Keratinocyte (primary cell): ENCODE measurements around the gene NFATC1. TPM values are rescaled to one million over a fixed set of nuclear protein-coding genes. Genes with fewer than 3 reads are reported as not detected.

Experiments used
- DNase-seq: peaks from one replicate; pipeline ENCODE4 v3.0.0-alpha.2; 2011; ENCODE audit warnings: low read depth, missing footprints, low spot score
- FAIRE-seq: peaks from 2 replicates; lab custom pipeline; 2011; peaks lifted over from hg19 to GRCh38; lab: Jason Lieb, UNC
- H2AFZ ChIP-seq: 2 replicates; pipeline ENCODE4 v1.6.0; 2012; ENCODE audit warnings: low read length, control low read depth, inconsistent platforms; ENCODE audit not compliant: control insufficient read depth
- H3K27ac ChIP-seq: 2 replicates; pipeline ENCODE4 v1.5.1; 2011; ENCODE audit warnings: low read length; ENCODE audit not compliant: control insufficient read depth, insufficient read depth
- H3K27me3 ChIP-seq: 3 replicates; pipeline ENCODE4 v1.6.0; 2011; ENCODE audit warnings: low read length; ENCODE audit not compliant: control insufficient read depth, insufficient read depth; ENCODE audit errors: extremely low read depth
- H3K36me3 ChIP-seq, 2 experiments: 2 replicates in 1 of 2; 3 replicates in 1 of 2; pipeline ENCODE4 v1.5.1; 2011; ENCODE audit warnings: low read length in 2 of 2, mild to moderate bottlenecking in 1 of 2; ENCODE audit not compliant: control insufficient read depth in 2 of 2, insufficient read depth in 2 of 2; ENCODE audit errors: extremely low read depth in 1 of 2
- H3K4me1 ChIP-seq: 3 replicates; pipeline ENCODE4 v1.5.1; 2011; ENCODE audit warnings: low read length; ENCODE audit not compliant: control insufficient read depth, insufficient read depth; ENCODE audit errors: extremely low read depth
- H3K4me2 ChIP-seq: 3 replicates; pipeline ENCODE4 v1.6.0; 2011; ENCODE audit warnings: low read depth, low read length; ENCODE audit not compliant: control insufficient read depth, insufficient read depth; ENCODE audit errors: extremely low read depth
- H3K4me3 ChIP-seq, 3 experiments: fragments of 200-600 bp in 1 of 3; sonication (generic) in 1 of 3; 2 replicates in 2 of 3; 3 replicates in 1 of 3; pipeline ENCODE4 v1.5.1; 2011 to 2016; ENCODE audit warnings: low read length in 3 of 3, mild to moderate bottlenecking in 3 of 3, control low read depth in 2 of 3, inconsistent platforms in 1 of 3, low read depth in 1 of 3, mixed read lengths in 1 of 3, mixed run types in 1 of 3, moderate library complexity in 1 of 3; ENCODE audit not compliant: control insufficient read depth in 2 of 3, insufficient read depth in 2 of 3; ENCODE audit errors: extremely low read depth in 1 of 3
- H3K79me2 ChIP-seq: 2 replicates; pipeline ENCODE4 v1.6.0; 2012; ENCODE audit warnings: low read length; ENCODE audit not compliant: control insufficient read depth, insufficient read depth
- H3K9ac ChIP-seq: 3 replicates; pipeline ENCODE4 v1.6.0; 2011; ENCODE audit warnings: low read length; ENCODE audit not compliant: control insufficient read depth, insufficient read depth; ENCODE audit errors: extremely low read depth
- H3K9me1 ChIP-seq: 3 replicates; pipeline ENCODE4 v1.6.0; 2011; ENCODE audit warnings: low read length; ENCODE audit not compliant: control insufficient read depth, insufficient read depth; ENCODE audit errors: extremely low read depth
- H3K9me3 ChIP-seq: 2 replicates; pipeline ENCODE4 v1.5.1; 2012; ENCODE audit warnings: low read depth, low read length; ENCODE audit not compliant: control insufficient read depth
- H4K20me1 ChIP-seq: 3 replicates; pipeline ENCODE4 v1.6.0; 2011; ENCODE audit warnings: low read length; ENCODE audit not compliant: control insufficient read depth, insufficient read depth; ENCODE audit errors: extremely low read depth
- EZH2 ChIP-seq: IDR thresholded peaks from one replicate; pipeline ENCODE4 v1.6.1; 2012; ENCODE audit warnings: inconsistent platforms, mild to moderate bottlenecking, low read length, moderate library complexity
- dilution Hi-C: fragments of 300-500 bp; cut with MboI; formaldehyde crosslinking; loops from one replicate; pipeline ENCODE4 v1.7.0; 2020; ENCODE audit warnings: low sequenced_read_pairs; ENCODE audit not compliant: extremely low pct_ligation_motif_present
- polyA plus RNA-seq, 5 experiments: library from polyadenylated mRNA; depleted of rRNA in 3 of 5; stranded (reverse) in 3 of 5; stranded (forward) in 1 of 5; unstranded in 1 of 5; fragments of >200 nt; gene quantifications; 1 replicate in 1 of 5; 2 replicates in 3 of 5; 3 replicates in 1 of 5; pipeline versions ENCODE4 v1.2.1 to v1.2.3, GENCODE V29; 2011 to 2012; ENCODE audit warnings: missing spikeins in 2 of 5, low read depth in 1 of 5, low replicate concordance in 1 of 5
- TF ChIP-seq, protein P1 (sequence below), 3 experiments: IDR thresholded peaks in 1 of 3; conservative IDR thresholded peaks in 1 of 3; optimal IDR thresholded peaks in 1 of 3; 2 replicates in 2 of 3; 3 replicates in 1 of 3; pipeline versions ENCODE3 to v1.5.1; 2011; ENCODE audit warnings: low read length in 3 of 3, mild to moderate bottlenecking in 3 of 3, moderate library complexity in 2 of 3, control low read depth in 1 of 3, inconsistent platforms in 1 of 3; ENCODE audit not compliant: insufficient read depth in 2 of 3; ENCODE audit errors: extremely low read depth in 1 of 3

Gene NFATC1
- polyA plus RNA-seq, 1 donor (not counting 4 experiments of a cell fraction or from before 2014, with no cell fraction given): 0.77 TPM

DNA sequence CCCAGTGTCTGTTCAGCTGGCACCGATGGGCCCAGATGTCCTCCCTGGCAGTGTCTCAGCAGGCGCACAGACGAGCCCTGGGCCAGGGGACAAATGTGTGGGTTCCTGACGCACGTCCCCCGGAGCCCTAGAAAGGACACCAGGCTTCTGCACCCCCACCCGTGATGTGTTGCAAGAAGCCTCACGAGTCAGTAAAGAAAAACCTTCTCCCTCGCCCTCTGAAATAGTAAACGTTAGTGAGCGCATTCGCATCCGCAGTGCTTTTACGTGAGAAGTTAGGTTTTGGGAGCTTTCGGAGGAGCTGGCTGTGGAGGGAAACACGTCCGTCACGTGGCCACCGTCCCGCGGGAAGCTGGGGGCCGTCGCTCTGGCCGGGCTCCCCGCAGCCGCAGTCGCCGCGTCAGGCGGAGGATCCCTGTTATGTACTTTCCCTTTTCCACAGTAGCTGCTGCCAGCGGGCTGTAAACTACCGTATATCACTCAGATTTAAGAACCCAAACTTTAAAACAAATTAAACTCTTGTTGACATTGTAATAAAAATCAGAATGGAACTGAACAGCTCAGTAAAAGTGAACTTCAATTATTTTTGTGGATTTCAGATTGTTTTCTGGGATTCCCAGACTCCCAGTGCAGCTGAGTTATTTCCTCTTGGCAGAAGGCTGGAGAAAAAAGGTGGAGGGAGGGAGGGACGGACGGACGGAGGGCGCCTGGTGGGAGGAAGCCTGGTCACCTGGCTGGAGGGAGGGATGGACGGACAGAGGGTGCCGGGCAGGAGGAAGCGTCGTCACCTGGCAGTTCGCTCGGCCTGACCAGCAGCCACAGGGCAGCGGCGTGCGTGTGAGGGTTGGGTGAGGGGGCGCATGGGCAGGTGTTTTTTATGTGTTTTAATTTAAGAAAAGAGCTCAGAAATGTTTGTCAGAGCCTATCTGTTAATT is 112.1 kb downstream of the NFATC1 start:
- peak overlapping the region; percentile 77 for H3K4me2 ChIP-seq
- no peaks in the 10 kb centered on the region for H3K79me2 ChIP-seq
- peak overlapping the region; percentile 37 for H3K9ac ChIP-seq
- no peaks in the 10 kb centered on the region for H3K9me3 ChIP-seq
- peaks cover 10% of the 10 kb centered on the region for H3K4me1 ChIP-seq
- H4K20me1 ChIP-seq: no peaks in the 10 kb centered on the region
- DNase-seq: no peak
- H3K27ac ChIP-seq: no peak overlapping the region
- H3K27me3 ChIP-seq: peaks cover 6% of the 10 kb centered on the region
- FAIRE-seq: no peak
- no peaks in the 10 kb centered on the region for H3K9me1 ChIP-seq
- no peaks in the 10 kb centered on the region for H3K36me3 ChIP-seq
- H3K4me3 ChIP-seq: peak overlapping the region in 2 of 3 experiments; percentile 4 to 8
- dilution Hi-C loops: no loop called here
- TF ChIP-seq, protein P1, sequence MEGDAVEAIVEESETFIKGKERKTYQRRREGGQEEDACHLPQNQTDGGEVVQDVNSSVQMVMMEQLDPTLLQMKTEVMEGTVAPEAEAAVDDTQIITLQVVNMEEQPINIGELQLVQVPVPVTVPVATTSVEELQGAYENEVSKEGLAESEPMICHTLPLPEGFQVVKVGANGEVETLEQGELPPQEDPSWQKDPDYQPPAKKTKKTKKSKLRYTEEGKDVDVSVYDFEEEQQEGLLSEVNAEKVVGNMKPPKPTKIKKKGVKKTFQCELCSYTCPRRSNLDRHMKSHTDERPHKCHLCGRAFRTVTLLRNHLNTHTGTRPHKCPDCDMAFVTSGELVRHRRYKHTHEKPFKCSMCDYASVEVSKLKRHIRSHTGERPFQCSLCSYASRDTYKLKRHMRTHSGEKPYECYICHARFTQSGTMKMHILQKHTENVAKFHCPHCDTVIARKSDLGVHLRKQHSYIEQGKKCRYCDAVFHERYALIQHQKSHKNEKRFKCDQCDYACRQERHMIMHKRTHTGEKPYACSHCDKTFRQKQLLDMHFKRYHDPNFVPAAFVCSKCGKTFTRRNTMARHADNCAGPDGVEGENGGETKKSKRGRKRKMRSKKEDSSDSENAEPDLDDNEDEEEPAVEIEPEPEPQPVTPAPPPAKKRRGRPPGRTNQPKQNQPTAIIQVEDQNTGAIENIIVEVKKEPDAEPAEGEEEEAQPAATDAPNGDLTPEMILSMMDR (optimal IDR thresholded peaks at IDR 0.05 in 1 of 3, IDR thresholded peaks at IDR 0.05 in 1 of 3, conservative IDR thresholded peaks at IDR 0.05 in 1 of 3; ENCODE audit: extremely low read depth in 1 of 3, insufficient read depth in 2 of 3, low read length in 3 of 3): no peak
- TF ChIP-seq EZH2: no peak
- peak overlapping the region; percentile 90 for H2AFZ ChIP-seq

DNA sequence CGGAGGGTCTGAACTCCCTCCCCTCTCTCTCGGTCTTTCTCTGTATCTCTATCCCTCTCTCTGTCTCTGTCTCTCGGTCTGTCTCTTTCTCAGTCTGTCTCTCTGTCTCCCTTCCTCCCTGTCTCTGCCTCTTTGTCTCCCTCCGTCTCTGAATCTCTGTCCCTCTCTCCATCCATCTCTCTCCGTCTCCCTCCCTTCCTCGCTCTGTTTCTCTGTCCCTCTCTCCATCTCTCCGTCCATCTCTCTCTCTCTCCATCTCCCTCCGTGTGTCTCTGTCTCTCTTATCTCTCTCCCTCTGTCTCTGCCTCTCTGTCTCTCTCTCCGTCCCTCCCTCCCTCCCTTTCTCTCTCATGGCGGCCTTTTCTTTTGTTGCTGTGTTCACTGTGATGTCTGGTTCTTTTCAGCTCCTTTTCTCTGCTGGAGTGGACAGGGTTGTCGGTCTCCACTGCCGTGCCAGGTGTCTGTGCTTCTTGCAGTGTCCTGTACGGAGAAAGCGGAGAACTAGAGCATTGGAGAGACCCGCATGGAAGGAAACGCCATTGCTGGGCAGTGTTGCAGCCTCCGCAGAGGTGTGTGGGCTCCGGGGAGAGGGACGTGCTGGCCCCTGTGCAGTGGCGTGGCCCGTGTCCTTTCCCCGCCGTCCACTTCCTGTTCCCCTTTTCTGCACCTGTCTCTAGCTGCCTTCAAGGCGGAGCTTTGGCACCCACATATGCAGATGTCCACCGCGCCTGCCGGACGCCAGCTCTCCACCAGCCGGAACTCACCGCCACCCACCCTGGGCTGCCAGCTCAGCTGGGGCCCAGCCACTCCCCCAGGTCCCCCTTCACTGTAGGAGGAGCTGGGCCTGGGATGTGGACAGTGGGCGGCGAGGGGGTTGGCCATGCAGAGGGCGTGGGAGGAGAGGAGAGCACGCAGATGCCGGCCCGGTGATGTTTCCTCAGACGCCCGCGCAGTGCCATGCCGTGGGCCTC is 113.1 kb downstream of the NFATC1 start:
- Histone ChIP-seq H3K36me3 (no peaks in the 10 kb centered on the region), H3K27ac (no peak overlapping the region), H3K79me2 (no peaks in the 10 kb centered on the region), H4K20me1 (no peaks in the 10 kb centered on the region), H3K9ac (no peak overlapping the region), H3K4me3 (no peak overlapping the region), H3K9me3 (no peaks in the 10 kb centered on the region), H3K27me3 (peaks cover 6% of the 10 kb centered on the region), H2AFZ (no peak overlapping the region), H3K9me1 (no peaks in the 10 kb centered on the region), H3K4me2 (no peak overlapping the region), H3K4me1 (peaks cover 10% of the 10 kb centered on the region)
- DNase-seq (no peak), FAIRE-seq (no peak)
- dilution Hi-C loops: no loop called here
- TF ChIP-seq, protein P1 (optimal IDR thresholded peaks at IDR 0.05 in 1 of 3, IDR thresholded peaks at IDR 0.05 in 1 of 3, conservative IDR thresholded peaks at IDR 0.05 in 1 of 3; ENCODE audit: extremely low read depth in 1 of 3, insufficient read depth in 2 of 3, low read length in 3 of 3): no peak
- TF ChIP-seq EZH2: no peak
